IgD-negative memory B cell (primary cell): Measurements from ENCODE around the gene NT5M. TPM values are rescaled to one million over a fixed set of nuclear protein-coding genes. Genes with fewer than 3 reads are reported as not detected.

Source experiments
- H3K27ac Mint-ChIP-seq, 3 donors: one replicate each; pipeline ENCODE4 v1.8.0; 2020 to 2022; ENCODE audit warnings: mild to moderate bottlenecking in 3 of 3, mixed read lengths in 3 of 3, moderate library complexity in 1 of 3
- H3K27me3 Mint-ChIP-seq: one replicate; pipeline ENCODE4 v1.8.0; 2021; ENCODE audit warnings: mixed read lengths
- H3K36me3 Mint-ChIP-seq: one replicate; pipeline ENCODE4 v1.8.0; 2020; ENCODE audit warnings: mild to moderate bottlenecking, mixed read lengths
- H3K4me1 Mint-ChIP-seq, 3 donors: one replicate each; pipeline ENCODE4 v1.8.0; 2020 to 2022; ENCODE audit warnings: mixed read lengths in 3 of 3, mild to moderate bottlenecking in 1 of 3
- H3K4me3 Mint-ChIP-seq, 4 donors: one replicate each; pipeline ENCODE4 v1.8.0; 2020 to 2022; ENCODE audit warnings: mild to moderate bottlenecking in 4 of 4, mixed read lengths in 4 of 4, moderate library complexity in 3 of 4
- H3K9me3 Mint-ChIP-seq, 3 donors: one replicate each; pipeline ENCODE4 v1.8.0; 2020 to 2021; ENCODE audit warnings: mixed read lengths in 3 of 3, mild to moderate bottlenecking in 1 of 3
- polyA plus RNA-seq: library from polyadenylated mRNA; unstranded; fragments of 300-500 nt; fragmentation: Illumina TruSeq; gene quantifications from one replicate; pipeline ENCODE4 v1.2.3, GENCODE V29; 2021

Gene NT5M
- polyA plus RNA-seq, 1 donor from 2014 or later, result 2.4 TPM

- H3K27ac Mint-ChIP-seq, result no peak overlapping the region
- H3K36me3 Mint-ChIP-seq, result no peaks in the 10 kb centered on the region
- peaks cover 0 to 3% (median 2%) of the 10 kb centered on the region in 3 donors for H3K4me1 Mint-ChIP-seq
- peaks cover 2% of the 10 kb centered on the region for H3K27me3 Mint-ChIP-seq
- H3K4me3 Mint-ChIP-seq, result peak overlapping the region in 1 of 4 donors; percentile 37
- H3K9me3 Mint-ChIP-seq, result no peaks in the 10 kb centered on the region
Observed at GRCh38 chr17:17352836-17353624, 49.9 kb downstream of the NT5M start.

- Mint-ChIP-seq H3K27ac (no peak overlapping the region), H3K9me3 (peaks cover 0 to 3% (median 0%) of the 10 kb centered on the region in 3 donors), H3K4me1 (peaks cover 0 to 3% (median 2%) of the 10 kb centered on the region in 3 donors), H3K4me3 (no peak overlapping the region), H3K27me3 (peaks cover 2% of the 10 kb centered on the region), H3K36me3 (no peaks in the 10 kb centered on the region)
Observed at GRCh38 chr17:17353625-17354484, 50.7 kb downstream of the NT5M start.

- peaks cover 0 to 3% (median 2%) of the 10 kb centered on the region in 3 donors for H3K4me1 Mint-ChIP-seq
Observed at GRCh38 chr17:17354560-17355349, 51.6 kb downstream of the NT5M start.

GRCh38 chr17:17355426-17355825, 52.3 kb downstream of the NT5M start:
- peaks cover 0 to 3% (median 2%) of the 10 kb centered on the region in 3 donors for H3K4me1 Mint-ChIP-seq
- no peaks in the 10 kb centered on the region for H3K36me3 Mint-ChIP-seq
- no peak overlapping the region for H3K27ac Mint-ChIP-seq
- no peaks in the 10 kb centered on the region for H3K27me3 Mint-ChIP-seq
- no peak overlapping the region for H3K4me3 Mint-ChIP-seq
- H3K9me3 Mint-ChIP-seq, result peaks cover 0 to 11% (median 5%) of the 10 kb centered on the region in 3 donors

More at GRCh38 chr17:17354560-17355349, 51.6 kb downstream of the NT5M start:
- Mint-ChIP-seq H3K27me3 (peaks cover 2% of the 10 kb centered on the region), H3K36me3 (no peaks in the 10 kb centered on the region), H3K4me3 (no peak overlapping the region), H3K9me3 (peaks cover 0 to 5% (median 4%) of the 10 kb centered on the region in 3 donors), H3K27ac (no peak overlapping the region)

GRCh38 chr17:17356149-17356930, 53.2 kb downstream of the NT5M start:
- Mint-ChIP-seq H3K27me3 (no peaks in the 10 kb centered on the region), H3K36me3 (peaks cover 4% of the 10 kb centered on the region), H3K27ac (no peak overlapping the region)

GRCh38 chr17:17356931-17357270, 53.7 kb downstream of the NT5M start:
- H3K27ac Mint-ChIP-seq, result no peak overlapping the region
- peaks cover 0 to 14% (median 5%) of the 10 kb centered on the region in 3 donors for H3K9me3 Mint-ChIP-seq
- peaks cover 4% of the 10 kb centered on the region for H3K36me3 Mint-ChIP-seq
- no peak overlapping the region for H3K4me3 Mint-ChIP-seq
- H3K4me1 Mint-ChIP-seq, result peaks cover 0 to 3% (median 2%) of the 10 kb centered on the region in 3 donors
- peaks cover 4% of the 10 kb centered on the region for H3K27me3 Mint-ChIP-seq

More at GRCh38 chr17:17356149-17356930, 53.2 kb downstream of the NT5M start:
- Mint-ChIP-seq H3K4me3 (no peak overlapping the region), H3K4me1 (peaks cover 0 to 3% (median 2%) of the 10 kb centered on the region in 3 donors), H3K9me3 (peaks cover 0 to 14% (median 5%) of the 10 kb centered on the region in 3 donors)

GRCh38 chr17:17358060-17358751, 55.0 kb downstream of the NT5M start:
- H3K36me3 Mint-ChIP-seq, result peaks cover 4% of the 10 kb centered on the region
- H3K4me3 Mint-ChIP-seq, result no peak overlapping the region
- peaks cover 7% of the 10 kb centered on the region for H3K27me3 Mint-ChIP-seq
- peaks cover 0 to 14% (median 5%) of the 10 kb centered on the region in 3 donors for H3K9me3 Mint-ChIP-seq
- H3K4me1 Mint-ChIP-seq, result peaks cover 0 to 3% (median 2%) of the 10 kb centered on the region in 3 donors
- peak overlapping the region in 1 of 3 donors; percentile 68 for H3K27ac Mint-ChIP-seq

GRCh38 chr17:17358866-17359265, 55.7 kb downstream of the NT5M start:
- Mint-ChIP-seq H3K4me3 (no peak overlapping the region), H3K36me3 (peaks cover 4% of the 10 kb centered on the region), H3K27me3 (peaks cover 7% of the 10 kb centered on the region), H3K4me1 (peaks cover 0 to 3% (median 2%) of the 10 kb centered on the region in 3 donors), H3K9me3 (peaks cover 0 to 14% (median 5%) of the 10 kb centered on the region in 3 donors), H3K27ac (peak overlapping the region in 1 of 3 donors; percentile 36)

GRCh38 chr17:17359271-17359670, 56.1 kb downstream of the NT5M start:
- Mint-ChIP-seq H3K36me3 (peaks cover 4% of the 10 kb centered on the region), H3K9me3 (peaks cover 0 to 14% (median 5%) of the 10 kb centered on the region in 3 donors), H3K27me3 (peaks cover 7% of the 10 kb centered on the region), H3K27ac (no peak overlapping the region), H3K4me1 (peaks cover 0 to 3% (median 2%) of the 10 kb centered on the region in 3 donors), H3K4me3 (no peak overlapping the region)

- H3K27me3 Mint-ChIP-seq, result peaks cover 9% of the 10 kb centered on the region
- peaks cover 0 to 3% (median 0%) of the 10 kb centered on the region in 3 donors for H3K4me1 Mint-ChIP-seq
- H3K9me3 Mint-ChIP-seq, result peaks cover 0 to 14% (median 5%) of the 10 kb centered on the region in 3 donors
Observed at GRCh38 chr17:17360087-17360730, 57.0 kb downstream of the NT5M start.

GRCh38 chr17:17361543-17361866, 58.3 kb downstream of the NT5M start:
- H3K9me3 Mint-ChIP-seq, result peaks cover 0 to 14% (median 5%) of the 10 kb centered on the region in 3 donors
- H3K27me3 Mint-ChIP-seq, result peaks cover 17% of the 10 kb centered on the region
- H3K27ac Mint-ChIP-seq, result no peak overlapping the region
- H3K4me1 Mint-ChIP-seq, result no peaks in the 10 kb centered on the region
- no peak overlapping the region for H3K4me3 Mint-ChIP-seq
- H3K36me3 Mint-ChIP-seq, result peaks cover 4% of the 10 kb centered on the region

More at GRCh38 chr17:17360087-17360730, 57.0 kb downstream of the NT5M start:
- H3K4me3 Mint-ChIP-seq, result no peak overlapping the region
- no peak overlapping the region for H3K27ac Mint-ChIP-seq
- H3K36me3 Mint-ChIP-seq, result peaks cover 4% of the 10 kb centered on the region

- peaks cover 0 to 14% (median 5%) of the 10 kb centered on the region in 3 donors for H3K9me3 Mint-ChIP-seq
- H3K4me3 Mint-ChIP-seq, result no peak overlapping the region
- H3K36me3 Mint-ChIP-seq, result peaks cover 4% of the 10 kb centered on the region
- H3K4me1 Mint-ChIP-seq, result no peaks in the 10 kb centered on the region
- H3K27me3 Mint-ChIP-seq, result peaks cover 18% of the 10 kb centered on the region
- no peak overlapping the region for H3K27ac Mint-ChIP-seq
Observed at GRCh38 chr17:17361867-17362539, 58.8 kb downstream of the NT5M start.
